K562 (cell line): ENCODE measurements around the gene KRTAP10-4.

Source experiments
- ARID1B ChIP-seq: fragments of 450-650 bp; IDR thresholded peaks from 2 replicates; pipeline ENCODE4 v1.6.1; 2016; ENCODE audit warnings: antibody characterized with exemption, mild to moderate bottlenecking, inconsistent platforms
- FOXJ2 ChIP-seq: fragments of 200-800 bp; sonication (Bioruptor generic); IDR thresholded peaks from 2 replicates; pipeline ENCODE4 v1.6.1; 2016; ENCODE audit warnings: missing genetic modification characterization, missing compliant biosample characterization
- FOXM1 ChIP-seq, 2 experiments: fragments of 450-650 bp in 1 of 2; sonication (generic) in 1 of 2; formaldehyde crosslinking in 1 of 2; IDR thresholded peaks; 2 replicates each; pipeline versions ENCODE4 v1.6.1 to v1.9.0; 2017 to 2022; ENCODE audit warnings: low read depth in 2 of 2, mild to moderate bottlenecking in 2 of 2, missing genetic modification reagents in 1 of 2, moderate library complexity in 1 of 2
- GATA2 ChIP-seq: sonication (generic); formaldehyde crosslinking; IDR thresholded peaks from 2 replicates; pipeline ENCODE4 v1.4.0; 2020; ENCODE audit warnings: mild to moderate bottlenecking, missing genetic modification reagents
- LARP7 ChIP-seq: fragments of 450-650 bp; IDR thresholded peaks from 2 replicates; pipeline ENCODE4 v1.6.1; 2016
- NCOR1 ChIP-seq: fragments of 450-650 bp; IDR thresholded peaks from 2 replicates; pipeline ENCODE4 v1.6.1; 2016; ENCODE audit warnings: mild to moderate bottlenecking, moderate library complexity
- PHF20 ChIP-seq: fragments of 450-650 bp; IDR thresholded peaks from 2 replicates; pipeline ENCODE4 v1.6.1; 2018; ENCODE audit not compliant: partially characterized antibody
- SMC3 ChIP-seq: conservative IDR thresholded peaks from 2 replicates; pipeline ENCODE4 v1.6.1; 2011; ENCODE audit warnings: low read depth, low read length, improper control_type of control experiment; ENCODE audit not compliant: insufficient read depth
- ZNF695 ChIP-seq: fragments of 450-650 bp; formaldehyde crosslinking; IDR thresholded peaks from 2 replicates; pipeline ENCODE4 v1.4.0; 2020; ENCODE audit warnings: mild to moderate bottlenecking, moderate library complexity
- TF ChIP-seq, protein P1 (sequence below), 3 experiments: IDR thresholded peaks in 2 of 3; conservative IDR thresholded peaks in 1 of 3; 2 replicates each; pipeline ENCODE4 v1.5.1; 2011 to 2012; ENCODE audit warnings: low read length in 3 of 3, mild to moderate bottlenecking in 3 of 3, control low read depth in 2 of 3, improper control_type of control experiment in 1 of 3, inconsistent platforms in 1 of 3, low read depth in 1 of 3, mixed read lengths in 1 of 3, moderate library complexity in 1 of 3; ENCODE audit not compliant: insufficient read depth in 2 of 3
- TF ChIP-seq, protein P2 (sequence below), 2 experiments: fragments of 450-650 bp in 1 of 2; sonication (generic) in 1 of 2; formaldehyde crosslinking in 1 of 2; IDR thresholded peaks in 1 of 2; conservative IDR thresholded peaks in 1 of 2; 2 replicates each; pipeline versions ENCODE4 v1.6.1 to v1.8.1; 2016 to 2023; ENCODE audit warnings: mild to moderate bottlenecking in 2 of 2, moderate library complexity in 2 of 2, inconsistent platforms in 1 of 2, missing genetic modification reagents in 1 of 2
- TF ChIP-seq, protein P3 (sequence below): sonication (generic); formaldehyde crosslinking; IDR thresholded peaks from 2 replicates; pipeline ENCODE4 v1.8.0; 2022; ENCODE audit warnings: mild to moderate bottlenecking, missing genetic modification reagents

DNA sequence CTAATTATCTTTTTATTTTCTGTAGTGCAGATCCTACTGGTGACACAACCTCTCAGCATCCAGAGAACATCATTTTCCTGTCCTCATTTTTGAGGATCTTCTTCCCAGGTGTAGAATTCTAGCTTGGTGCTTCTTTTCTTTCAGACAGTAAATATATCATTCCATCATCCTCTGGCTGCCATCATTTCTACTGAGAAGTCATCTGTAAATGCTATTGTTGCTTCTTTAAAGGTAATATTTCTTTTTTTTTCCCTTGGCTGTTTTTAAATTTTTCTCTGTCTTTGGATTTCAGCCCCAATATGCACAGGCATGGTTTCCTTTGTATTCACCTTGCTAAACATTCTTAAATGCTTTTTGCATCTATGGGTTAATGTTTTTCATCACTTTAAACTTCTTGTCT, 50.0 kb downstream of the KRTAP10-4 start:
- TF ChIP-seq ARID1B (no peak), LARP7 (no peak), NCOR1 (no peak), GATA2 (no peak), ZNF695 (no peak), PHF20 (no peak), SMC3 (no peak), FOXJ2 (tag) (no peak), FOXM1 (IDR thresholded peaks at IDR 0.05; ENCODE audit: low read depth) (no peak), FOXM1 (CRISPR knock-in tag; IDR thresholded peaks at IDR 0.05; ENCODE audit: low read depth) (no peak)
- TF ChIP-seq, protein P1, sequence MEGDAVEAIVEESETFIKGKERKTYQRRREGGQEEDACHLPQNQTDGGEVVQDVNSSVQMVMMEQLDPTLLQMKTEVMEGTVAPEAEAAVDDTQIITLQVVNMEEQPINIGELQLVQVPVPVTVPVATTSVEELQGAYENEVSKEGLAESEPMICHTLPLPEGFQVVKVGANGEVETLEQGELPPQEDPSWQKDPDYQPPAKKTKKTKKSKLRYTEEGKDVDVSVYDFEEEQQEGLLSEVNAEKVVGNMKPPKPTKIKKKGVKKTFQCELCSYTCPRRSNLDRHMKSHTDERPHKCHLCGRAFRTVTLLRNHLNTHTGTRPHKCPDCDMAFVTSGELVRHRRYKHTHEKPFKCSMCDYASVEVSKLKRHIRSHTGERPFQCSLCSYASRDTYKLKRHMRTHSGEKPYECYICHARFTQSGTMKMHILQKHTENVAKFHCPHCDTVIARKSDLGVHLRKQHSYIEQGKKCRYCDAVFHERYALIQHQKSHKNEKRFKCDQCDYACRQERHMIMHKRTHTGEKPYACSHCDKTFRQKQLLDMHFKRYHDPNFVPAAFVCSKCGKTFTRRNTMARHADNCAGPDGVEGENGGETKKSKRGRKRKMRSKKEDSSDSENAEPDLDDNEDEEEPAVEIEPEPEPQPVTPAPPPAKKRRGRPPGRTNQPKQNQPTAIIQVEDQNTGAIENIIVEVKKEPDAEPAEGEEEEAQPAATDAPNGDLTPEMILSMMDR (IDR thresholded peaks at IDR 0.05 in 2 of 3, conservative IDR thresholded peaks at IDR 0.05 in 1 of 3; ENCODE audit: insufficient read depth in 2 of 3, low read depth in 1 of 3, low read length in 3 of 3), result no peak
- TF ChIP-seq, protein P2, sequence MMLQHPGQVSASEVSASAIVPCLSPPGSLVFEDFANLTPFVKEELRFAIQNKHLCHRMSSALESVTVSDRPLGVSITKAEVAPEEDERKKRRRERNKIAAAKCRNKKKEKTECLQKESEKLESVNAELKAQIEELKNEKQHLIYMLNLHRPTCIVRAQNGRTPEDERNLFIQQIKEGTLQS (IDR thresholded peaks at IDR 0.05), result no peak
- TF ChIP-seq, protein P2 (CRISPR knock-in tag; conservative IDR thresholded peaks at IDR 0.05), result no peak
- TF ChIP-seq, protein P3, sequence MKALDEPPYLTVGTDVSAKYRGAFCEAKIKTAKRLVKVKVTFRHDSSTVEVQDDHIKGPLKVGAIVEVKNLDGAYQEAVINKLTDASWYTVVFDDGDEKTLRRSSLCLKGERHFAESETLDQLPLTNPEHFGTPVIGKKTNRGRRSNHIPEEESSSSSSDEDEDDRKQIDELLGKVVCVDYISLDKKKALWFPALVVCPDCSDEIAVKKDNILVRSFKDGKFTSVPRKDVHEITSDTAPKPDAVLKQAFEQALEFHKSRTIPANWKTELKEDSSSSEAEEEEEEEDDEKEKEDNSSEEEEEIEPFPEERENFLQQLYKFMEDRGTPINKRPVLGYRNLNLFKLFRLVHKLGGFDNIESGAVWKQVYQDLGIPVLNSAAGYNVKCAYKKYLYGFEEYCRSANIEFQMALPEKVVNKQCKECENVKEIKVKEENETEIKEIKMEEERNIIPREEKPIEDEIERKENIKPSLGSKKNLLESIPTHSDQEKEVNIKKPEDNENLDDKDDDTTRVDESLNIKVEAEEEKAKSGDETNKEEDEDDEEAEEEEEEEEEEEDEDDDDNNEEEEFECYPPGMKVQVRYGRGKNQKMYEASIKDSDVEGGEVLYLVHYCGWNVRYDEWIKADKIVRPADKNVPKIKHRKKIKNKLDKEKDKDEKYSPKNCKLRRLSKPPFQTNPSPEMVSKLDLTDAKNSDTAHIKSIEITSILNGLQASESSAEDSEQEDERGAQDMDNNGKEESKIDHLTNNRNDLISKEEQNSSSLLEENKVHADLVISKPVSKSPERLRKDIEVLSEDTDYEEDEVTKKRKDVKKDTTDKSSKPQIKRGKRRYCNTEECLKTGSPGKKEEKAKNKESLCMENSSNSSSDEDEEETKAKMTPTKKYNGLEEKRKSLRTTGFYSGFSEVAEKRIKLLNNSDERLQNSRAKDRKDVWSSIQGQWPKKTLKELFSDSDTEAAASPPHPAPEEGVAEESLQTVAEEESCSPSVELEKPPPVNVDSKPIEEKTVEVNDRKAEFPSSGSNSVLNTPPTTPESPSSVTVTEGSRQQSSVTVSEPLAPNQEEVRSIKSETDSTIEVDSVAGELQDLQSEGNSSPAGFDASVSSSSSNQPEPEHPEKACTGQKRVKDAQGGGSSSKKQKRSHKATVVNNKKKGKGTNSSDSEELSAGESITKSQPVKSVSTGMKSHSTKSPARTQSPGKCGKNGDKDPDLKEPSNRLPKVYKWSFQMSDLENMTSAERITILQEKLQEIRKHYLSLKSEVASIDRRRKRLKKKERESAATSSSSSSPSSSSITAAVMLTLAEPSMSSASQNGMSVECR (CRISPR knock-in tag), result no peak
